ENCODE results near the gene FBXO5.
"Not testable (repeated sequence)": the region's sequence is repeated elsewhere in the genome, so short reads cannot be mapped to it uniquely, and the experiment has no call there.

FBXO5 gene

DNA sequence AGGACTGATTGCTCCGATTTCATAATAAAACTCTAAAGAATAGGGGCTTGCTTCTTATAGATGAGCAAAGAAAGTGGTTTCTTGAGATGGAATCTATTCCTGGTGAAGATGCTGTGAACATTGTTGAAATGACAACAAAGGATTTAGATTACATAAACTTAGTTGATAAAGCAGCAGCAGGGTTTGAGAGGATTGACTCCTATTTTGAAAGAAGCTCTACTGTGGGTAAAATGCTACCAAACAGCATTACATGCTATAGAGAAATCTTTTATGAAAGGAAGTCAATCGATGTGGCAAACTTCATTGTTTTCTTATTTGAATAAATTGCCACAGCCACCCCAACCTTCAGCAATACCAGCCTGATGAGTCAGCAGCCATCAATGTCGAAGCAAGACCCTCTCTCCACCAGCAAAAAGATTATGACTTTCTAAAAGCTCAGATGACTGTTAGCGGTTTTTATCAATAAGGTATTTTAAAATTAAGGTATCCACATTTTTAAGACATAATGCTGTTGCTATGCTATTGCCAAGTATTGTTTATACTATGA, 32.3 kb upstream of the FBXO5 start:
- Histone ChIP-seq H3K4me3 (ENCODE audit: low read depth, low read length) (no peak overlapping the region), H3K9me3 (ENCODE audit: control insufficient read depth, insufficient read depth, low read depth, low read length) (no peaks in the 10 kb centered on the region), H3K9ac (ENCODE audit: low read length) (no peak overlapping the region), H3K27ac (ENCODE audit: low read depth, low read length) (no peak overlapping the region), H3K27me3 (ENCODE audit: control insufficient read depth, insufficient read depth, low read length) (no peaks in the 10 kb centered on the region), H3K36me3 (ENCODE audit: control insufficient read depth, insufficient read depth, low read length) (no peaks in the 10 kb centered on the region), H3K4me1 (ENCODE audit: control insufficient read depth, insufficient read depth, low read length) (no peaks in the 10 kb centered on the region)

GRCh38 chr6:153013438-153013837, 30.6 kb upstream of the FBXO5 start:
- no peaks in the 10 kb centered on the region for H3K27me3 ChIP-seq (ENCODE audit: control insufficient read depth, insufficient read depth, low read length)
- H3K9me3 ChIP-seq (ENCODE audit: control insufficient read depth, insufficient read depth, low read depth, low read length): no peaks in the 10 kb centered on the region
- H3K27ac ChIP-seq (ENCODE audit: low read depth, low read length): no peak overlapping the region
- no peaks in the 10 kb centered on the region for H3K4me1 ChIP-seq (ENCODE audit: control insufficient read depth, insufficient read depth, low read length)
- no peak overlapping the region for H3K4me3 ChIP-seq (ENCODE audit: low read depth, low read length)
- no peak overlapping the region for H3K9ac ChIP-seq (ENCODE audit: low read length)
- H3K36me3 ChIP-seq (ENCODE audit: control insufficient read depth, insufficient read depth, low read length): no peaks in the 10 kb centered on the region

- Histone ChIP-seq H3K4me3 (ENCODE audit: low read depth, low read length) (no peak overlapping the region), H3K9ac (ENCODE audit: low read length) (no peak overlapping the region), H3K27me3 (ENCODE audit: control insufficient read depth, insufficient read depth, low read length) (no peaks in the 10 kb centered on the region), H3K27ac (ENCODE audit: low read depth, low read length) (no peak overlapping the region), H3K36me3 (ENCODE audit: control insufficient read depth, insufficient read depth, low read length) (no peaks in the 10 kb centered on the region), H3K4me1 (ENCODE audit: control insufficient read depth, insufficient read depth, low read length) (no peaks in the 10 kb centered on the region), H3K9me3 (ENCODE audit: control insufficient read depth, insufficient read depth, low read depth, low read length) (no peaks in the 10 kb centered on the region)
Measured at GRCh38 chr6:153012856-153013255, 30.0 kb upstream of the FBXO5 start.

- Histone ChIP-seq H3K27me3 (ENCODE audit: control insufficient read depth, insufficient read depth, low read length) (no peaks in the 10 kb centered on the region), H3K36me3 (ENCODE audit: control insufficient read depth, insufficient read depth, low read length) (peaks cover 16% of the 10 kb centered on the region), H3K27ac (ENCODE audit: low read depth, low read length) (peak overlapping the region; percentile 75), H3K4me3 (ENCODE audit: low read depth, low read length) (peak overlapping the region; percentile 98), H3K9me3 (ENCODE audit: control insufficient read depth, insufficient read depth, low read depth, low read length) (no peaks in the 10 kb centered on the region), H3K4me1 (ENCODE audit: control insufficient read depth, insufficient read depth, low read length) (peaks cover 6% of the 10 kb centered on the region), H3K9ac (ENCODE audit: low read length) (peak overlapping the region; percentile 97)
Measured at GRCh38 chr6:153003366-153003690, 20.5 kb upstream of the FBXO5 start.

DNA sequence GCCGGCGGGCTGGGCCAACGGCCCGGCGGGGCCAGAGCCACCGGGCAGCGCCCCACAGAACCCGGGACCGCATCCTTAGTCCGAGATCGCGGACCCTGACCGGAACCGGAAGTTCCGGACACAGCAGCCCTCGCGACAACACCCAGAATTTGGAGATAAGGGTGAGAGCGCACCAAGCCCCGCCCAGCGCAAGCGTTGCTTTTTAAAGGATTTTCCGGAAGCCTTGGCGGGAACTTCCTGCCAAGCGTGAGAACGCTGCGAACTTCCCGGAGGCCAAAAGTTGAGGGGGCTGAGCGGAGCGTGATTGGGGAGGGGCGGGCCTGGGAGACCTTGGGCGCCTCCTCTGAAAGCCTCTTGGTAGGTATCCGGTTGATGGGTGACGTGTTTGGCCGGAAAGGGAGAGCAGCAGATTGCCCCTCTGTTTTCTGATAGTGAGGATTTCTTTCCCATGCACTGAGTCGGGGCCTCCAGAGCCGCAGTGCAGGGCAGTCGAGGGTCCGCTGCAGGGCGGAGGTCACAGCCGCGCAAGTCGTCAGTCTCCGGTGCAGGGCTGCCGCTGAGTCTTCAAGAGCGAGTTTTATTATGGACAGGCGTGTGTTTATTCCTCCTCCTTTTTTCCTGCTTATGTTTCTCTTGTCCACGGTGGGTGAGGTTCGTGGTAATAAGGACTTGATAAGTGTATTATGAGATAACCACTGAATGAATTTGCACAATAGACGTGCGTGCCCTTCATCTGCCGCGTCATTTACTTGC, 19.9 kb upstream of the FBXO5 start, which contains the start of gene MTRF1L:
Gene MTRF1L (minus strand): TSS at position 97 of the 753 bp plus-strand sequence. CDS start 24 bp downstream, at position 73.
- Histone ChIP-seq H3K4me1 (ENCODE audit: control insufficient read depth, insufficient read depth, low read length) (peaks cover 6% of the 10 kb centered on the region), H3K9ac (ENCODE audit: low read length) (peak within 1 kb of the TSS; percentile 97), H3K27ac (ENCODE audit: low read depth, low read length) (peak within 1 kb of the TSS; percentile 75), H3K36me3 (ENCODE audit: control insufficient read depth, insufficient read depth, low read length) (peaks cover 19% of the 10 kb centered on the region), H3K27me3 (ENCODE audit: control insufficient read depth, insufficient read depth, low read length) (no peaks in the 10 kb centered on the region), H3K9me3 (ENCODE audit: control insufficient read depth, insufficient read depth, low read depth, low read length) (no peaks in the 10 kb centered on the region), H3K4me3 (ENCODE audit: low read depth, low read length) (peak within 1 kb of the TSS; percentile 98)

- Histone ChIP-seq H3K27me3 (ENCODE audit: control insufficient read depth, insufficient read depth, low read length) (no peaks in the 10 kb centered on the region), H3K9ac (ENCODE audit: low read length) (peak overlapping the region; percentile 97), H3K4me1 (ENCODE audit: control insufficient read depth, insufficient read depth, low read length) (peaks cover 6% of the 10 kb centered on the region), H3K4me3 (ENCODE audit: low read depth, low read length) (peak overlapping the region; percentile 98), H3K9me3 (ENCODE audit: control insufficient read depth, insufficient read depth, low read depth, low read length) (no peaks in the 10 kb centered on the region), H3K36me3 (ENCODE audit: control insufficient read depth, insufficient read depth, low read length) (peaks cover 27% of the 10 kb centered on the region), H3K27ac (ENCODE audit: low read depth, low read length) (peak overlapping the region; percentile 58; the same call in 1 of the 2 replicates)
Measured at GRCh38 chr6:153001767-153002612, 19.1 kb upstream of the FBXO5 start.

- H3K27me3 ChIP-seq (ENCODE audit: control insufficient read depth, insufficient read depth, low read length); H3K4me1 ChIP-seq (ENCODE audit: control insufficient read depth, insufficient read depth, low read length); H3K9me3 ChIP-seq (ENCODE audit: control insufficient read depth, insufficient read depth, low read depth, low read length); H3K9ac ChIP-seq (ENCODE audit: low read length); H3K27ac ChIP-seq (ENCODE audit: low read depth, low read length): not testable (repeated sequence)
- peak overlapping the region; percentile 98 for H3K4me3 ChIP-seq (ENCODE audit: low read depth, low read length)
- H3K36me3 ChIP-seq (ENCODE audit: control insufficient read depth, insufficient read depth, low read length): peaks cover 39% of the 10 kb centered on the region
Measured at GRCh38 chr6:153000790-153001189, 17.9 kb upstream of the FBXO5 start.

GRCh38 chr6:153000243-153000642, 17.4 kb upstream of the FBXO5 start:
- Histone ChIP-seq H3K9me3 (ENCODE audit: control insufficient read depth, insufficient read depth, low read depth, low read length) (no peaks in the 10 kb centered on the region), H3K27me3 (ENCODE audit: control insufficient read depth, insufficient read depth, low read length) (no peaks in the 10 kb centered on the region), H3K9ac (ENCODE audit: low read length) (no peak overlapping the region), H3K27ac (ENCODE audit: low read depth, low read length) (no peak overlapping the region), H3K36me3 (ENCODE audit: control insufficient read depth, insufficient read depth, low read length) (peaks cover 45% of the 10 kb centered on the region), H3K4me3 (ENCODE audit: low read depth, low read length) (no peak overlapping the region), H3K4me1 (ENCODE audit: control insufficient read depth, insufficient read depth, low read length) (peaks cover 6% of the 10 kb centered on the region)

GRCh38 chr6:152999538-152999937, 16.7 kb upstream of the FBXO5 start:
- not testable (repeated sequence) for H3K9ac ChIP-seq (ENCODE audit: low read length); H3K27me3 ChIP-seq (ENCODE audit: control insufficient read depth, insufficient read depth, low read length); H3K4me1 ChIP-seq (ENCODE audit: control insufficient read depth, insufficient read depth, low read length); H3K27ac ChIP-seq (ENCODE audit: low read depth, low read length); H3K4me3 ChIP-seq (ENCODE audit: low read depth, low read length); H3K9me3 ChIP-seq (ENCODE audit: control insufficient read depth, insufficient read depth, low read depth, low read length)
- peaks cover 49% of the 10 kb centered on the region for H3K36me3 ChIP-seq (ENCODE audit: control insufficient read depth, insufficient read depth, low read length)

GRCh38 chr6:152993847-152994246, 11.0 kb upstream of the FBXO5 start:
- Histone ChIP-seq H3K27me3 (ENCODE audit: control insufficient read depth, insufficient read depth, low read length) (no peaks in the 10 kb centered on the region), H3K9me3 (ENCODE audit: control insufficient read depth, insufficient read depth, low read depth, low read length) (no peaks in the 10 kb centered on the region), H3K4me1 (ENCODE audit: control insufficient read depth, insufficient read depth, low read length) (no peaks in the 10 kb centered on the region), H3K4me3 (ENCODE audit: low read depth, low read length) (no peak overlapping the region), H3K27ac (ENCODE audit: low read depth, low read length) (no peak overlapping the region), H3K36me3 (ENCODE audit: control insufficient read depth, insufficient read depth, low read length) (peaks cover 73% of the 10 kb centered on the region), H3K9ac (ENCODE audit: low read length) (no peak overlapping the region)

DNA sequence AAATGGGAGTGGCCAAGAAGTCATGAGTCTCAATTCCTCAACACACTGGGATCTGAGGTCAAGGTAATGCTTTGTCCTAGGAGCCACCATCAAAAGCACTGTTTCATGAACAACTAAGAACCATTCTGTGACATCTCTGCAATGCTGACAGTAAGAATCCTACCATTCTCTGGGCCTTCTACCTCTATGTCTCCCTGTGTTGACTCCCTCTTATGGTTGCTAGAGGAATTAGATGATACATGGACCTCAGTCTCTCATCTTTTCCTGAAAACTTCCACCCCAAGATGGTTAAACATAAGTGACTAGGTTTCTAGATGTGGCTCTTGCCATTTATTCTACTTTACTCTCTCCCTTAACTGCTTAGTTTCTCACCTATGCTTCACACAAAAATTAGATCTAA, 10.6 kb upstream of the FBXO5 start:
- Histone ChIP-seq H3K36me3 (ENCODE audit: control insufficient read depth, insufficient read depth, low read length) (peaks cover 73% of the 10 kb centered on the region), H3K9me3 (ENCODE audit: control insufficient read depth, insufficient read depth, low read depth, low read length) (no peaks in the 10 kb centered on the region), H3K27ac (ENCODE audit: low read depth, low read length) (no peak overlapping the region), H3K4me1 (ENCODE audit: control insufficient read depth, insufficient read depth, low read length) (no peaks in the 10 kb centered on the region), H3K4me3 (ENCODE audit: low read depth, low read length) (no peak overlapping the region), H3K9ac (ENCODE audit: low read length) (no peak overlapping the region), H3K27me3 (ENCODE audit: control insufficient read depth, insufficient read depth, low read length) (no peaks in the 10 kb centered on the region)

Data from HUES6 (cell line).